Measurements from ENCODE around the gene EMSY. TPM values are rescaled to one million over a fixed set of nuclear protein-coding genes. Genes with fewer than 3 reads are reported as not detected.

Gene EMSY
- total RNA-seq, 4 donors from 2014 or later: 12.8 to 59.3 (median 20.6) TPM

DNA sequence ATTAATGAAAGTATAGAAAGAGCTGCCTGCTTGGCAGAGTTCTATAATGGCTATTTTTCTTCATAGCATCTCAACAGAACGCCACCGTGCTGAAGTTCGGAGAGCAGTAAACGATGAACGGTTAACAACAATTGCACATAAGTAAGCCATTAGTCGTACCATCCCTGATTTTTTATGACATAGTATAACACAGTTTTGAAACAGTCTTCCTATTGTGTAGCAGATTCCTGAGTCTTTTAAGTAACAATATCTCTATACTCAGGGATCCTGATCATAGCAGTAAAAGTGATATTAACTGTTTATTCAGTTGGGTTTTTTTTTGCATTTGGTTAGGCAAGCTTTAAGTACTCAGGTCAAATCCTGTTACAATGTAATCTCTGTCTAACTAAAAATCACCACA, 8.4 kb downstream of the EMSY start:
- ATAC-seq (ENCODE audit: low FRiP score) (no peak), DNase-seq (ENCODE audit: low spot score) (no peak)
- TF ChIP-seq, protein P1, sequence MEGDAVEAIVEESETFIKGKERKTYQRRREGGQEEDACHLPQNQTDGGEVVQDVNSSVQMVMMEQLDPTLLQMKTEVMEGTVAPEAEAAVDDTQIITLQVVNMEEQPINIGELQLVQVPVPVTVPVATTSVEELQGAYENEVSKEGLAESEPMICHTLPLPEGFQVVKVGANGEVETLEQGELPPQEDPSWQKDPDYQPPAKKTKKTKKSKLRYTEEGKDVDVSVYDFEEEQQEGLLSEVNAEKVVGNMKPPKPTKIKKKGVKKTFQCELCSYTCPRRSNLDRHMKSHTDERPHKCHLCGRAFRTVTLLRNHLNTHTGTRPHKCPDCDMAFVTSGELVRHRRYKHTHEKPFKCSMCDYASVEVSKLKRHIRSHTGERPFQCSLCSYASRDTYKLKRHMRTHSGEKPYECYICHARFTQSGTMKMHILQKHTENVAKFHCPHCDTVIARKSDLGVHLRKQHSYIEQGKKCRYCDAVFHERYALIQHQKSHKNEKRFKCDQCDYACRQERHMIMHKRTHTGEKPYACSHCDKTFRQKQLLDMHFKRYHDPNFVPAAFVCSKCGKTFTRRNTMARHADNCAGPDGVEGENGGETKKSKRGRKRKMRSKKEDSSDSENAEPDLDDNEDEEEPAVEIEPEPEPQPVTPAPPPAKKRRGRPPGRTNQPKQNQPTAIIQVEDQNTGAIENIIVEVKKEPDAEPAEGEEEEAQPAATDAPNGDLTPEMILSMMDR (IDR thresholded peaks at IDR 0.05): no peak

DNA sequence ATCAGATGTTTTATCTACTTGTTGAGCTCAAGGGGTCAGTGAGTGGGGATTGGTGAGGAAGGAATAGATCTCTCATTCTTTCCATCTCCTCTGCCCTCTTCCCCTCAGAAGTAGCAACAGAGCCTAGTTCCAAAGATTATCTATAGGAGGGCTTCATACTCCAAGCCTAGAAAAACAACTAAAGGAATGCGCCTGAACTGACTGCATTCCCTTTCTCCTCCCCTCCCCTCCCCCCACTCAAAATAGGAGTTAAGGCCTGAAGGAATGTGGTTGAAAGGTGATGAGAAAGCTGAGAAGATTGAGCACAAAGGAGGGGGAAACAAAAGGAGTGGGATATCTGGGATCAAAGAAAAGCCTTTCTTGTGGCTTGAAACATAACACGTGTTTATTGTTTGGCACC, 10.5 kb downstream of the EMSY start:
- DNase-seq (ENCODE audit: low spot score) (no peak), ATAC-seq (ENCODE audit: low FRiP score) (no peak)
- TF ChIP-seq, protein P1 (IDR thresholded peaks at IDR 0.05): no peak

DNA sequence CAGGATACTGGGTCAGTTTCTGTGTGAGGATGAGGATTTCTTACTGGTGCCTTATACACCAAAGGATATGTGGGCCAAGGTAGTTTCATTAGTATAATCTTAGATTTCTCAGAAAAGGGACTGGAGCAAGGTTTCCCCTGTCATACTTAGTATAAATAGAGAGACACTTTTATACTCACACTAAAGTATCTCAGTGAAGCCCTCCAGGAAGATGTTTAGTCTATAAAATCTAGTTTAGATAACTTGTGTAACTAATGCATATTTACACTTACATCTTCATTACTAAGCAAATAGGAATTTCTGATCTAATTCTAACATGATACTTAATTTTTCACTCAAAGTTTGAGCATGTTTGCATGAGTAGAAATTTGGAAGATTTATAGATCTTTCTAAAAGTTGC, 11.1 kb downstream of the EMSY start:
- TF ChIP-seq, protein P1 (IDR thresholded peaks at IDR 0.05): no peak
- no peak for DNase-seq (ENCODE audit: low spot score)
- no peak for ATAC-seq (ENCODE audit: low FRiP score)

DNA sequence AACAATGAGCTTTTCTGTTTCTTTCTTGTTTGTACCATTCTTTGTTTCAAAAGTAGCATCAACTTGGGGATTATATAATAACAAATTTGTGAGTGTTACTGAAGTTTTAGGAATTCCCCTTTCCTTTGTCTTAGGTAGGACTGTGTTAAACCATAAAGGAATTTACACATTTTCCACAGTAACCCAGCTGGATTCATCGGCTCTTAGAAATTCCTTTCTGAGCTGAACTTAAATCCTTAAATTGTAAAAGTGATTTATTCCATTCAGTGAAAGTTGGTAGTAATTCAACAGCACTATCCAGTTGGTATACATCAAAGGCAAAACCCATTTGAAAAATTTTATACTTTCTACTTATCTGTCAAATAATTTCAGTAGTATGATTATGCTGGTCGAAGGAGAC, 11.8 kb downstream of the EMSY start:
- no peak for ATAC-seq (ENCODE audit: low FRiP score)
- TF ChIP-seq, protein P1 (IDR thresholded peaks at IDR 0.05): no peak
- DNase-seq (ENCODE audit: low spot score): no peak

DNA sequence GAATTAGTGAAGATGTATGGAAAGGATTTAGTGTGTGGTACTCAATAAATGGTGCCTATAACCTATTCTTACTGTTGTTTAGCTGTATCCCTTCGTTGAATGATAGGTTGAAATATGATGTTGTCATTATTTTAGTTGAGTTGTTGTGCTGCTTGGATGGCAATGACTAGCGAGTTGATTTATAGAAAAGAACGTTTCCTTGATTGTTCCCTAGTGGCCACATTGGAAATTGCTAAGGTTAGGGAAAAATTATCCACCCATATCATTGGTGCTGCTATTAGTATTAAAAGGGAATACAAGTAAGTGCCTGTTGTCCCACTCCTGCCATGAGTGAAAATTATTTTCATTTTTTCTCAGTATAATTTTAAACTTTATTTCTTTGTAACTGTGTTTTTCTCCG, 14.5 kb downstream of the EMSY start:
- ATAC-seq (ENCODE audit: low FRiP score): no peak
- no peak for DNase-seq (ENCODE audit: low spot score)
- TF ChIP-seq, protein P1 (IDR thresholded peaks at IDR 0.05): no peak

DNA sequence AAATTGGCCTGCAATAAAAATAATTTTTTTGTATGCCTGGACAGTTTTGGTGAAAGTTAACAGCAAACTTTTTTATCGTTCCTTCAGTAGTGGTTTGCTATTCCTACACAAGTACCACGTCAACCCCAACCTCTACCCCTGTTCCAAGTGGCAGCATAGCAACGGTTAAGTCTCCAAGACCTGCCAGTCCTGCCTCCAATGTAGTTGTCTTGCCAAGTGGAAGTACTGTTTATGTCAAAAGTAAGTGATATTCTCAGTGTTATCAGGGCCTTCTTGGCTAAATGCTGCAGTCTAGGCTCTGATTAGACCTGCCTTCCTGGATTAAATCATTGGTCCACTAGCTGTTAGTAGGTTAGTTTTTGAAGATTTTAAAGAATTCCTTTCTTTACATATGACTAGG, 15.0 kb downstream of the EMSY start:
- no peak for ATAC-seq (ENCODE audit: low FRiP score)
- DNase-seq (ENCODE audit: low spot score): no peak
- TF ChIP-seq, protein P1 (IDR thresholded peaks at IDR 0.05): no peak

DNA sequence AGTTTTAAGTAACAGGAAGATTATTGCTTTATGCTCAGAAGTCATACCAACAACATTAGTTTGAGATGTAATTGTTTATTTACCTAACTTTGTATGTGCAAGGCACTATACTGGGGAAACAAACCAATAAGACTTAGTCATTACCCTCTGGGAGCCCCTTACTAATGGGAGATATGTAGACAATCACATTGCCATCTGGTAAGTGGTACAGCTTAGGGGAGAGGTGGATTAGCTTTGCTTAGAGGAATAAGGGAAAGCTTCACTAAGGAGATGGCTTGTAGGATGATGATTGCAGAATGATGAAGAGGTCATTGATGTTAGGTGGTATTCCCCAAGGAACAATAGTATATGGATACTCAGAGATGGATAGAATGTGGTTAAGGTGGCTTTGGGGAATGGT, 17.5 kb downstream of the EMSY start:
- ATAC-seq (ENCODE audit: low FRiP score): no peak
- no peak for DNase-seq (ENCODE audit: low spot score)
- TF ChIP-seq, protein P1 (IDR thresholded peaks at IDR 0.05): no peak
